ENCODE data around the gene CTNNBIP1. TPM values are rescaled to one million over a fixed set of nuclear protein-coding genes. Genes with fewer than 3 reads are reported as not detected.
A peak's percentile ranks its signal among the peaks of the same experiment; 100 is the strongest.

The CTNNBIP1 gene
- total and polyA plus RNA-seq, 2 donors (not counting 3 experiments of a cell fraction or from before 2014, with no cell fraction given) = 26.6 to 31.7 TPM

GRCh38 chr1:9929431-9930385, 19.6 kb upstream of the CTNNBIP1 start:
- Histone ChIP-seq H3K79me2 (ENCODE audit: control insufficient read depth, insufficient read depth, low read length) (no peaks in the 10 kb centered on the region), H4K20me1 (replicated peaks; ENCODE audit: control insufficient read depth, extremely low read depth, insufficient read depth, low read length) (no peaks in the 10 kb centered on the region), H3K9me3 (replicated peaks; ENCODE audit: control insufficient read depth, insufficient read depth, low read length) (no peaks in the 10 kb centered on the region), H3K4me3 (replicated peaks in 1 of 3; ENCODE audit: insufficient read depth in 1 of 3, low read depth in 1 of 3, low read length in 3 of 3) (no peak overlapping the region), H3K9me1 (replicated peaks; ENCODE audit: control insufficient read depth, extremely low read depth, insufficient read depth, low read length) (no peaks in the 10 kb centered on the region), H2AFZ (ENCODE audit: low read depth, low read length) (no peak overlapping the region), H3K27me3 (ENCODE audit: control insufficient read depth in 2 of 2, insufficient read depth in 2 of 2, low read length in 2 of 2) (no peaks in the 10 kb centered on the region), H3K4me1 (ENCODE audit: control insufficient read depth, extremely low read depth, insufficient read depth, low read length) (no peaks in the 10 kb centered on the region), H3K36me3 (ENCODE audit: control insufficient read depth in 2 of 2, extremely low read depth in 1 of 2, insufficient read depth in 2 of 2, low read length in 2 of 2) (no peaks in the 10 kb centered on the region), H3K9ac (replicated peaks; ENCODE audit: extremely low read depth, insufficient read depth, low read length) (no peak overlapping the region), H3K4me2 (ENCODE audit: insufficient read depth, low read length) (no peak overlapping the region), H3K27ac (ENCODE audit: insufficient read depth, low read depth, low read length) (no peak overlapping the region)
- dilution Hi-C loops (cut with MboI; ENCODE audit: extremely low pct_ligation_motif_present, low sequenced_read_pairs) = no loop called here
- BruUV-seq (replicated peaks) = no TSS peak
- POLR2A ChIA-PET = no interaction called here
- FAIRE-seq (peak; percentile 59), DNase-seq (ENCODE audit: low read depth, low spot score) (no peak)
- TF ChIP-seq MAX (IDR thresholded peaks at IDR 0.05; ENCODE audit: insufficient read depth, insufficient read length) = no peak
- no peak for TF ChIP-seq FOS (IDR thresholded peaks at IDR 0.05; ENCODE audit: borderline replicate concordance, insufficient read depth, low read length)
- TF ChIP-seq EZH2 (IDR thresholded peaks at IDR 0.05; ENCODE audit: borderline replicate concordance, low read depth, low read length, severe bottlenecking) = no peak
- intact Hi-C loops (cut with micrococcal nuclease) = no loop called here
- CTCF ChIA-PET = interaction anchor here (0.7 to 1.7 kb wide), 2 partner anchors 13 to 16 kb away, joined by 5 to 7 read pairs; partner anchors contain the start of genes LZIC and NMNAT1

- CTCF ChIA-PET = no interaction called here
- dilution Hi-C loops (cut with MboI; ENCODE audit: extremely low pct_ligation_motif_present, low sequenced_read_pairs) = no loop called here
Observed at GRCh38 chr1:9927259-9927658, 17.2 kb upstream of the CTNNBIP1 start.

More at GRCh38 chr1:9927259-9927658, 17.2 kb upstream of the CTNNBIP1 start:
- Histone ChIP-seq H3K9ac (replicated peaks; ENCODE audit: extremely low read depth, insufficient read depth, low read length) (no peak overlapping the region), H3K9me1 (replicated peaks; ENCODE audit: control insufficient read depth, extremely low read depth, insufficient read depth, low read length) (no peaks in the 10 kb centered on the region), H3K4me1 (ENCODE audit: control insufficient read depth, extremely low read depth, insufficient read depth, low read length) (no peaks in the 10 kb centered on the region), H3K4me3 (replicated peaks in 1 of 3; ENCODE audit: insufficient read depth in 1 of 3, low read depth in 1 of 3, low read length in 3 of 3) (no peak overlapping the region), H3K9me3 (replicated peaks; ENCODE audit: control insufficient read depth, insufficient read depth, low read length) (no peaks in the 10 kb centered on the region), H3K27ac (ENCODE audit: insufficient read depth, low read depth, low read length) (no peak overlapping the region), H3K36me3 (ENCODE audit: control insufficient read depth in 2 of 2, extremely low read depth in 1 of 2, insufficient read depth in 2 of 2, low read length in 2 of 2) (no peaks in the 10 kb centered on the region), H4K20me1 (replicated peaks; ENCODE audit: control insufficient read depth, extremely low read depth, insufficient read depth, low read length) (no peaks in the 10 kb centered on the region), H3K79me2 (ENCODE audit: control insufficient read depth, insufficient read depth, low read length) (no peaks in the 10 kb centered on the region), H3K27me3 (ENCODE audit: control insufficient read depth in 2 of 2, insufficient read depth in 2 of 2, low read length in 2 of 2) (no peaks in the 10 kb centered on the region), H2AFZ (ENCODE audit: low read depth, low read length) (no peak overlapping the region), H3K4me2 (ENCODE audit: insufficient read depth, low read length) (no peak overlapping the region)
- FAIRE-seq = peak; percentile 8
- no peak for DNase-seq (ENCODE audit: low read depth, low spot score)
- POLR2A ChIA-PET = no interaction called here
- BruUV-seq (replicated peaks) = no TSS peak
- TF ChIP-seq GATA2 (IDR thresholded peaks at IDR 0.05; ENCODE audit: insufficient read depth, insufficient read length, low read depth, low read length) (no peak), FOS (IDR thresholded peaks at IDR 0.05; ENCODE audit: borderline replicate concordance, insufficient read depth, low read length) (no peak), MYC (IDR thresholded peaks at IDR 0.05; ENCODE audit: low read depth, low read length) (no peak), EZH2 (IDR thresholded peaks at IDR 0.05; ENCODE audit: borderline replicate concordance, low read depth, low read length, severe bottlenecking) (no peak), JUN (IDR thresholded peaks at IDR 0.05; ENCODE audit: borderline replicate concordance, insufficient read depth, insufficient read length, low read depth) (no peak), POLR2A (IDR thresholded peaks at IDR 0.05; ENCODE audit: low read depth, low read length) (no peak), POLR2AphosphoS5 (IDR thresholded peaks at IDR 0.05; ENCODE audit: insufficient read depth, low read depth, low read length) (no peak), MAX (IDR thresholded peaks at IDR 0.05; ENCODE audit: insufficient read depth, insufficient read length) (no peak)
- TF ChIP-seq, protein P1, sequence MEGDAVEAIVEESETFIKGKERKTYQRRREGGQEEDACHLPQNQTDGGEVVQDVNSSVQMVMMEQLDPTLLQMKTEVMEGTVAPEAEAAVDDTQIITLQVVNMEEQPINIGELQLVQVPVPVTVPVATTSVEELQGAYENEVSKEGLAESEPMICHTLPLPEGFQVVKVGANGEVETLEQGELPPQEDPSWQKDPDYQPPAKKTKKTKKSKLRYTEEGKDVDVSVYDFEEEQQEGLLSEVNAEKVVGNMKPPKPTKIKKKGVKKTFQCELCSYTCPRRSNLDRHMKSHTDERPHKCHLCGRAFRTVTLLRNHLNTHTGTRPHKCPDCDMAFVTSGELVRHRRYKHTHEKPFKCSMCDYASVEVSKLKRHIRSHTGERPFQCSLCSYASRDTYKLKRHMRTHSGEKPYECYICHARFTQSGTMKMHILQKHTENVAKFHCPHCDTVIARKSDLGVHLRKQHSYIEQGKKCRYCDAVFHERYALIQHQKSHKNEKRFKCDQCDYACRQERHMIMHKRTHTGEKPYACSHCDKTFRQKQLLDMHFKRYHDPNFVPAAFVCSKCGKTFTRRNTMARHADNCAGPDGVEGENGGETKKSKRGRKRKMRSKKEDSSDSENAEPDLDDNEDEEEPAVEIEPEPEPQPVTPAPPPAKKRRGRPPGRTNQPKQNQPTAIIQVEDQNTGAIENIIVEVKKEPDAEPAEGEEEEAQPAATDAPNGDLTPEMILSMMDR (IDR thresholded peaks at IDR 0.05; ENCODE audit: extremely low read depth in 1 of 2, insufficient read depth in 1 of 2, low read depth in 1 of 2, low read length in 2 of 2) = no peak
- intact Hi-C loops (cut with micrococcal nuclease) = no loop called here
